Urothelium cell line (cell line): ENCODE measurements around the gene ITSN1.
"Not testable (repeated sequence)": the region's sequence is repeated elsewhere in the genome, so short reads cannot be mapped to it uniquely, and the experiment has no call there.

Experiments used
- DNase-seq: peaks from one replicate; pipeline ENCODE4 v3.0.0; 2011; ENCODE audit warnings: low spot score, mixed read lengths
- FAIRE-seq: peaks from 2 replicates; lab custom pipeline; 2011; peaks lifted over from hg19 to GRCh38; lab: Jason Lieb, UNC

ITSN1 gene

DNA sequence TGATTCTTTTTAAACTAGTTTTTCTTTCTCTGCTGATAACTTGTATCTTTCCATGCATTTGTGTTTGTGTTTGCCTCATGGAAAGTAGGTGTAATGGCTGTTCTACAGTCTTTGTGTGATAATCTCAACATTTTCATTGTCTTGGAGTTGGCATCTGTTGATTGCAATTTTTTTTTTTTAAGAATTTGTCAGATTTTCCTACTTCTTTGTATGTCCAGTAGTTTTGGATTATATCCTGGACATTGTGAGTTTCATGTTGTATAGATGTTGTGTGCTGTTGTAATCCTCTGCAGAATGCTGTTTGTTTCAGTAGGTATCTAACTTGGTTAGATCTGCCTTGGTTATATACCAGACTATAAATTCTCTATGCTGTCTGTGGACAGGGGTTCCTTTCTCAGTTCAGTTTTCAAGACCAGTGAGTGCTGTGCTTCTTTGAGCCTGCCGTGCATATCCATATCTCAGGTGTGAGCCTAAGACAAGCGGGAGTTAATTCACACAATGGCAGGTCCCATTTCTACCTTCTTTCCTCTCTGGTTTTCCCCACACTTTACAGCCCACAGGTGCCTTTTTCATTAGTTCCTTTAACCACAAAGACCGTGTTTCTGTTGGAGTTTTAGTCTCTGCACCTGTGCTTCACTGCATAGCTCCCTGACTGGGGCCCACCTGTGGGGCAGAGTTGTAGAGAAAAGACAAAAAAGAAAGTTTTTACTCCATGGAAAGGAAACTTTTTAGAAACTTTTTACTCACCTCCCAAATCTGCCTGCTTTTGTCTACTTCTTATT is 69.9 kb downstream of the ITSN1 start:
- FAIRE-seq, result no peak

DNA sequence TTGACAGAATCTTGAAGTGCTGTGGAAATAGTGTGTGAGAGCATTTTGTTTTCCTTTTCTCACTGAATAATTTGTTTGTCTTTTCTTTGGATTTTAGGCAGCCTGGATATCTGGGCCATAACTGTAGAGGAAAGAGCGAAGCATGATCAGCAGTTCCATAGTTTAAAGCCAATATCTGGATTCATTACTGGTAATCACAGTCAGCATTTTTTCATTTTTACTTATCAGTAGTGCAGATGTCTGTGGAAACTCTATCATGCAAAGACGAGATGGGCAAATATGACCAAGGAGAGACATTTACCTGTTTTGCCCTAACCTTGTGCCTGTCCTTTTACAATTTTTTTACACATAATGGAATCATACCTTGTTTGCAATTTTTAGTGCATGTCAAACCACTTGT is 78.8 kb downstream of the ITSN1 start:
- no peak for DNase-seq
- no peak for FAIRE-seq

More for the DNA sequence above, 69.9 kb downstream of the ITSN1 start:
- DNase-seq, result no peak

DNA sequence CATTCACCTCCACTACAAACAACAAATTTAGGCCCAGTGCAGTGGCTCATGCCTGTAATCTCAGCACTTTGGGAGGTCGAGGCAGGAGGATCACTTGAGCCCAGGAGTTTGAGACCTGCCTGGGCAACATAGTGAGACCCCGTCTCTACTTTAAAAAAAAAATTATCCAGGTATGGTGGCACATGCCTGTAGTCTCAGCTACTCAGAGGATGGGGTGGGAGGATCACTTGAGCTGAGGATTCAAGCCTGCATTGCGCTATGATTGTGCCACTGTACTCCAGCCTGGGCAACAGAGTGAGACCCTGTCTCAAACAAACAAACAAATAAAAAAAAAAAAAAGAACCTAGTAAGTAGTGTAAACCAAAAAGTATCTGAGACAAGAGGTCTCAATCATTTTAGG is 86.8 kb downstream of the ITSN1 start:
- FAIRE-seq, DNase-seq: not testable (repeated sequence)

DNA sequence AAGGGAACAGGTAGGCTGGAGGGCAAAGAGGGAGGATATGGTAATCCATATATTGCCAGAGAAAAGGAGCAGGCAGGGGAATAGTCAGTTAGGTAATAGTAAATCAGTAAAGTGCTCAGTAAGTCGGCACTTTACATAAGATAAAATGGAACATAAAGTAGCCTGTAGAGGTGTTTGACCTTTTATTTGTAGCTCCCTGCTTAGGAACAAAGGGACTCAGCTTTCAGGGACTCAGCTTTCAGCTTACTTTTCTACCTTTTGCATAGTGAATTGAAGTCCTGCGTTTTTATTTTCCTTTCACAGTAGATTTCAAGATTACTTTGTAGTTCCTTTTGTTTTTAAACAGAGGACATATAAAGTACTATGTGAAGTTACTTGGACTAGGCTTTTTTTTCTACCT is 87.3 kb downstream of the ITSN1 start:
- DNase-seq, result no peak

DNA sequence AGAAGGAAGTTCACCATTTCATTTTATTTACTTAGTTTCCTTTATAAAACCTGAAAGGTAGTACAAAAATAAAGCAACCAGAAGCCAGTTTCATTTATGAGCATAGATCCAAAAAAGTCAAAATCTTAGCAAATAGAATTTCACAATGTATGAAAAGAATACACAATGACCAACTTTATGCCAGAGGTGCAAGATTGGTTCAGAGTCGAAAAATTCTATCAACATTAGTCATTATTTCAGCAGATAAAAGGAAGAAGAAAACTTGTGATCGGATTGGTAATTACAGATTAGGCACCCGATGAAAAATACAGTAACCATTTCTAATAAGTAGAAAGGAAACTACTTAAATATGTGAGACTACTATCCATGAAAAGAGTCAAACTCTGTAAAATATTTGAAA is 89.1 kb downstream of the ITSN1 start:
- FAIRE-seq, result no peak
- DNase-seq, result no peak

More for the DNA sequence above, 87.3 kb downstream of the ITSN1 start:
- FAIRE-seq, result no peak

DNA sequence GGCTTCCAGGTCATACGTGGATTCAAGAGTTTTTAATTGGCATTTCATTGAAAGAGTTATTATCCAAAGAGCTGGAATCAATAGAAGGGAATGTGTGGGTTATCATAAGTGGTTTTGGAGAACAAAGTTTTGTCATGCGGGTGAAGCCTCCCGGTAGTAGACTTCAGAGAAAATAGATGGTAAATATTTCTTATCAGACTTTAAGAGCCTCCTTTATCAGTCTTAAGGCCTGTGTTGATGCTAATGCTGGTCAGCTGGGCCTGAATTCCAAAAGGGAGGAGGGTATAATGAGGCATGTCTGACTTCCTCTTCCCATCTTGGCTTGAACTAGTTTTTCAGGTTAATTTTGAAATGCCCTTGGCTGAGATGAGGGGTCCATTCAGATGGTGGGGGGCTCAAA is 89.7 kb downstream of the ITSN1 start:
- DNase-seq (no peak), FAIRE-seq (no peak)

DNA sequence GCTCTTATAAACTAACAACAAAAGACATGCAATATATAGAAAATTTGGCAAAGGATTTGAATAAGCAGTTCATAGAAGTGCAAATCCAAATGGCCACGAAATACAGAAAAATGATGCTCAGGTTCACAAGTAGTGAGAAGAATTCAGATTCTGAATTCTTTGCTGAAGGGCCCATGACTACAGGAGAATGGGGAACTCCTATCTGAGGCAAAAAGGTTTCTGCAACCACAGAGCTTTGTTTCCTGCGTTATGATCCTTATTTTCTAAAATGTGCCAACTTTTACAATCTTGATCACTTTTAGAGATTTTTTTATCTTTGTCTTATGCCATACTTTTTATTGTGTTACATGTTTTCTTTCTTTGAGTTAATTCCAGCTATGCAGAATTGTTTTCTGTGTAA is 91.3 kb downstream of the ITSN1 start:
- DNase-seq (no peak), FAIRE-seq (no peak)

DNA sequence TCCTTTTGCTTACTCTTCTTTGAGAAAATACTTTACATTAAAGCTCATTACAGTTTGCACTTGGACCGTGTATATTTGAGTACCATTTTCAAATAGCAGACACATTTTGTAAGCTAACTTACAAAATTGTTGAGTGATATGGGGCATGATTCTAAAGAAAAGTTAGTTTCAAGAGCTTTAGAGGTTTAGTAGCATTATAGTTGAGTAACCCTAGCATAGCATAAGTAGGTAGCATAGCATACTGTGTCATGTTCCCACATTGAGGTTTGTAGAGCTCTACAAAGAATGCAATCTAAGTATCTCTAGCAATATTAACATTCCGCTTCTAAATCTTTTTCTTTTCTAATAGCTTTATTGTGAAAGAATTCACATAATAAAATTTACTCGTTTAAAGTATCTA is 92.0 kb downstream of the ITSN1 start:
- no peak for DNase-seq
- FAIRE-seq, result no peak

DNA sequence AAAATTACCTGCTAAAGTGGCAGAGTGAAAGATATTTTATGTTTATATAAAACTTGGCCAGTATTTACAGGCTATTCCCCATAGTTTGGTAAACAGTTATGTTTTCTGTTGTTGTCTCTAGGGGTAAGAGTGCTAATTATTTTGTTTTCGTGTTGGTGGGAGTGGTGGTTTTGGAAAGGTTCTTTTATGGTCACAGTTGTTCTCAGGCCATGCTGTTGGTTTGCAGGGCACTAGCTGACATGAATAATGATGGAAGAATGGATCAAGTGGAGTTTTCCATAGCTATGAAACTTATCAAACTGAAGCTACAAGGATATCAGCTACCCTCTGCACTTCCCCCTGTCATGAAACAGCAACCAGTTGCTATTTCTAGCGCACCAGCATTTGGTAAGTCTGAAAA is 92.5 kb downstream of the ITSN1 start:
- FAIRE-seq (no peak), DNase-seq (no peak)

DNA sequence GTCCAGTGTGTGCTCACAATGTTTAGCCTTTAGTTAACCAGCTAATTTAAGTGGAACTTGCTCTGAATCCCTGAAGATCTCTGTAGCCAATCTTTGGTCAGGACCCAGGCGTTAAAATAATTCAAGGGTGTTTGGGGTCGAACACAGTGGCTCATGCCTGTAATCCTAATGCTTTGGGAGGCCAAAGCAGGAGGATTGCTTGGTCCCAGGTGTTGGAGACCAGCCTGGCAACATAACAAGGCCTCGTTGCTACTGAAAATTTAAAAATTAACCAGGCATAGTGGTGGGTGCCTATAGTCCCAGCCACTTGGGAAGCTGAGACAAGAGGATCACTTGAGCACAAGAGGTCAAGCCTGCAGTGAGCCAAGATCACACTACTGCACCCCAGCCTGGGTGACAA is 94.3 kb downstream of the ITSN1 start:
- no peak for DNase-seq
- FAIRE-seq, result no peak

DNA sequence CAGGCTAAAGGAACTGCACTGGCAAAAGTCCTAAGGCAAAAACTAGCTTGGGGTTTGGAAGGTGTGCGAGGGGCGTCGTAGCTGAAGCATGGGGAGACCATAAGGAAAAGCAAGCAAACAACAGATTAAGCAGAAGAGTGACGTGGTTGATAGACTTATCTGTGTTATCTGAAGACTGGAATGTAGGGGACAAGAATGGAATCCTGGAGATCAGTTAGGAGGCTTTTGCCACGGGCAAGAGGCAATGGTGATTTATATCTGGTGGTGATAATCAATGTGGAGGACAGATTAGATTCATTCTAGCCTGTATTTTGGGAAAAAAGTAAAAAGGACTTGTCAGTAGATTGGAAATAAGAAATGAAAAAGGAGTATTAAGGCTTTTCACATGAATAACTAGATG is 97.4 kb downstream of the ITSN1 start:
- DNase-seq, result no peak
- no peak for FAIRE-seq

DNA sequence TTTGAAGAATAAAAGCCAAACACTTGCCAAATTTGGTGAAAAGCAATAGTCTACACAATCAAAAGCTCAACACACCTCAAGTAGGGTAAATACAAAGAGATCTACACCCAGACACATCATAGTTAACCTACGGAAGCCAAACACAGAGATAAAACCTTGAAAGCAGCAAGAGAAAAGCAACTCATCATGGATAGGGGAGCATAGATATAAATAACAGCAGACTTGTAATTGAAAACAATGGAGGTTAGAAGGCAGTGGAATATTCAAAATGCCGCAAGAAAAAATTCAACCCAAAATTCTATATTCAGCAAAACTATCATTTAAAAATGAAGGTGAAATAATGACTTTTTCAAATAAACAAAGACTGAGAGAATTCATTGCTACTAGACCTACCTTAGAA is 105.1 kb downstream of the ITSN1 start:
- no peak for DNase-seq
- no peak for FAIRE-seq

DNA sequence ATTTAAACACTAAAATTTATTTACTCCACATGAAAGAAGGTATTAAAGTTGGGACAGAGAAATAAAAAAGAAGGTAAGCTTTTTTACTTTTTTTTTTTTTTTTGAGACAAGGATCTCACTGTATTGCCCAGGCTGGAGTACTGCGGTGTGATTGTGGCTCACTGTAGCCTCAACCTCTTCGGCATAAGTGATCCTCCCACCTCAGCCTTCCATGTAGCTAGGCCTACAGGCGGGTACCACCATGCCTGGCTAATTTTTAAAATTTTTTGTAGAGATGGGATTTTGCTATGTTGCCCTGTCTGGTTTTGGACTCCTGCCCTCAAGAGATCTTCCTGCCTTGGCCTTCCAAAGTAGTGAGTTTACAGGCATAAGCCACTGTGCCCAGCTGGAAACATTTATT is 106.6 kb downstream of the ITSN1 start:
- FAIRE-seq (no peak), DNase-seq (no peak)

DNA sequence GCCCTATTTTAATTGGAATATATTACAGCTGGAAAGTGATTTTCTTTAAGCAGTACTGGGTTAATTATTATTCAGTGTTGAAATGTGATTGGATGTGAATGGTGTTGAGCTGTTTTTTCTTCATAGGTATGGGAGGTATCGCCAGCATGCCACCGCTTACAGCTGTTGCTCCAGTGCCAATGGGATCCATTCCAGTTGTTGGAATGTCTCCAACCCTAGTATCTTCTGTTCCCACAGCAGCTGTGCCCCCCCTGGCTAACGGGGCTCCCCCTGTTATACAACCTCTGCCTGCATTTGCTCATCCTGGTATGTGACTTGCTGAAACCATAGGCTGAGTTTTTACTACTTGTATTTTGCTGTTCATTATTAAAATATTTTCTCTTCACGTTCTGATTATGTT is 107.7 kb downstream of the ITSN1 start:
- no peak for DNase-seq
- FAIRE-seq, result no peak

DNA sequence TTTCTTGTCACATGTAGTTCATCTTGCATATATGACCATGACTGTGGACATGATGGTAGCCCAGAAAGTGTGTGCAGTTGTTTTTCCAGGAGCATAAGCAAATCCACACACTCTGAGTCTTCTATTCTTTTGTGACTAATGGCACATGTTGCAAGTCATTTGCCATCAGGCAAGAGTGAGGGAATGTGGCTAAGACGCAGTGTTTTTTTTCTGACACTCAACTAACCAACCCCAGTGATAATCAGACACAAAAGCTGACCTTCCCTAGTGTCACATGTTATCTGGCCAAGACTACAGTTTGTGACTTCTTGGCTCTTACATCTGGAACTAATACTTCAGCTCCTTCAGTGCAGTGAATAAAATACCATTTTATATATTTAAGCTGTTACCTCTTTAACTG is 108.8 kb downstream of the ITSN1 start:
- DNase-seq, result no peak
- FAIRE-seq, result no peak

DNA sequence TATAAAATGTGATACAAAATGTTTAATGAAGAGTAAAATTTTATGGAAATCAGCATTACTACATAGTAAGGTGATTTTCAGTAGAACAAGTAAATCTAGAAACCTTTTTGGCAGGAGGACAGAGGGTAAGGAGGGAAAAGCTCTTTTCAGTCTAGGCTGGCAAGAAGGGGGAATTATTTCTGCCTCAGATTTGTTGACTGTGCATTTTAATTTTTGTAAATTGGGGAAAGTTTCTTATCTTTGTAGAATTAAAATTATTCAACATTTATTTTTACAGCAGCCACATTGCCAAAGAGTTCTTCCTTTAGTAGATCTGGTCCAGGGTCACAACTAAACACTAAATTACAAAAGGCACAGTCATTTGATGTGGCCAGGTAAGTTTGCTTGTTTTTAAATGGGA is 109.2 kb downstream of the ITSN1 start:
- FAIRE-seq, result no peak
- no peak for DNase-seq

DNA sequence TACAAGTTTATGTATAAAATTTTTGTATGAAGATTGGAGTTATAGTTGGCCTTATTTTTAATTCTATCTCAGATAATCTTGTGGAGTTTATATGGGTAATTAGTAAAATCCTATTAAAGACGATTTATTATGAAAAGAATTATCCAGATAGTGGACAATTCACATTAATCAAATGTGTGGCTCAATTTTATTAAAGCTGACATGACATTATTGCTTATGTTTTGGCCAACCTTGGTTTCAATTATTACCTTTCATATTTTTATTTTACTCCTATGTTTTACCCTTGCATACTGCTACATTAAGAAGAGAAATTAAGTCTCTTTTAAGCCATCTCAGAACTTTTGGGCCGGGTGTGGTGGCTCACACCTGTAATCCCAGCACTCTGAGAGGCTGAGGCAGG is 110.0 kb downstream of the ITSN1 start:
- FAIRE-seq (no peak), DNase-seq (no peak)

DNA sequence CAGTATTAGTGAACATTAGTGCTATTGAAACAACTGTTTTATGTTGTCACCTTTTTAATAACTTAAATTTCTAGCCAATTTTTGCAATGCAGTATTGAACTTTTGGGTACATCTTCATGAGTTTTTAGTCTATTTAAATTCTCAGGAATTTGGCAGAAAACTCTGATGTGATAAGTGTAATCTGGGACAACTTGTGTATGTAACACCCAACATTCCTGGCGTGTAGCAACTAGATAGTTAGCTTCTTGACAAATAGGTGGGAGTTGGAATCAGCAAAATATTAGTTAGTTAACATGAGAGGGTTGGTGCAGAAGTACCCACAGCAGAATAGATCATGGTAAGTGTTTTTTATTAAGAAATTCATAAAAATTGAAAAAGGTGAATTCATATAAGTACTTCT is 111.6 kb downstream of the ITSN1 start:
- FAIRE-seq, result no peak
- no peak for DNase-seq

DNA sequence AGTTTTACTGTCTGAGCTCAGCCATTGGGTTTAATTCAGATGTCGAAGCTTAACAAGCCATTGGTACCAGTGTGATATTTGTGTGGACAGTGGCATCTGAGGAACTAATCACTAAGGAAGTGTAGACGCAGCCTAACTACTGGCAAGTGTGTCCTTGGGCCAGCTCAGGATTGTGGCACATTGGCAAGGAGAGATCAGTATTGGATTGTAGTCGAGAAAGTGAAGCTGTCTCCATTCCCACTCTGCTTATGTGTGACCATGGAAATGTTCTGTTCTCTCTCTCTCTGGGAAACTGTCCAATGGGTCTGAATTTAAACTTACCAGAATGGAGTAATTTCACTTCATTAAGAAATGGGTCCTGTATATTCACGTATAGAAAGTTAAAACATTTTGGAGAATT is 112.2 kb downstream of the ITSN1 start:
- no peak for FAIRE-seq

DNA sequence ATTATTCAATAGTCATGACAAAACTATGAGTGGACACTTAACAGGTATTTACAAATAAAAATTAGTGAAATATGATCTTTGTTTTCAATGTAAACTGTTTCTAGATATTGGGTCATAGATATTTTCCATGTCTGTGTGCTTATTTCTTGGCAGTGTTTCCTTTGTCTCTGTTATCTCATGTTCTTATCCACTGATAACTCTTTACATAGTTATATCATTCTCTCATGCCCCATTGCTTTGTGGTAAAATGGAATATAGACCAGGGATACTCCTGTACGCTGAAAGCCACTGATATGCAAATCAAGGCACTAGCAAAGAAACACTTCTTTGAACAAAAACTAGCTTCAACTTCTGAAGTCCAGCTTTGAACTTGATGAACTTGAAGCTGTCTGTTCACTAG is 113.1 kb downstream of the ITSN1 start:
- FAIRE-seq (no peak), DNase-seq (no peak)

More for the DNA sequence above, 112.2 kb downstream of the ITSN1 start:
- no peak for DNase-seq

DNA sequence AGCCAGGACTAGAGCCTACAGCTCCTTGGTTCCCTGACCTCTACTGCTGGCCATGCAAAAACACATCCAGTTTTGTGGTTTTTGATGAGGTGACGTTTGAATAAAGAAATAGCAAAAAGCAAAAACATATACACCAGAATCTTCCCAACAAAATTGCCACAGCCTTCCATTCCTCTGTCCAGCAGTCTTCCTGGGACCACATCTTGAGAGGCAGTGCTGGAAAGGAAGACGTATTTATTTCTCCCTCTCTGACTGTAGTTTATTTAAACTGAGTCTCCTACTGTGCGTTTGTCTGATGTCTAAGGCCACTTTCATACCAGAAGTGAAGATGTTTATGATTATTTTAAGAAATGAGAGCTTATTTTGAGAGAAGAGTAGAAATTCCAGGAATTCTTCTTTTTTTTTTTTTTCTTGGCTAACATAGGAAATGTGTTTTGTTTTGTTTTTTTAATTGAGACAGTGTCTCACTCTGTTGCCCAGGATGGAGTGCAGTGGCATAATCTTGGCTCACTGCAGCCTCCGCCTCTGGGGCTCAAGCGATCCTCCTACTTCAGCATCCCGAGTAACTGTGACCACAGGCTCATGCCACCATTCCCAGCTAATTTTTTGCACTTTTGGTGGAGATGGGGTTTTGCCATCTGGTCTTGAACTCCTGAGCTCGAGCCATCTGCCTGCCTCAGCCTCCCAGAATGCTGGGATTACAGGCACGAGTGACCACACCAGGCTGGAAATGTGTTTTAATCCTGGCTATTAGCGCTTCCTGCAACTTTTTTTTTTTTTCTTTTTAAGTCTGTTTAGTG is 118.5 kb downstream of the ITSN1 start:
- FAIRE-seq (no peak), DNase-seq (peak; percentile 14)

DNA sequence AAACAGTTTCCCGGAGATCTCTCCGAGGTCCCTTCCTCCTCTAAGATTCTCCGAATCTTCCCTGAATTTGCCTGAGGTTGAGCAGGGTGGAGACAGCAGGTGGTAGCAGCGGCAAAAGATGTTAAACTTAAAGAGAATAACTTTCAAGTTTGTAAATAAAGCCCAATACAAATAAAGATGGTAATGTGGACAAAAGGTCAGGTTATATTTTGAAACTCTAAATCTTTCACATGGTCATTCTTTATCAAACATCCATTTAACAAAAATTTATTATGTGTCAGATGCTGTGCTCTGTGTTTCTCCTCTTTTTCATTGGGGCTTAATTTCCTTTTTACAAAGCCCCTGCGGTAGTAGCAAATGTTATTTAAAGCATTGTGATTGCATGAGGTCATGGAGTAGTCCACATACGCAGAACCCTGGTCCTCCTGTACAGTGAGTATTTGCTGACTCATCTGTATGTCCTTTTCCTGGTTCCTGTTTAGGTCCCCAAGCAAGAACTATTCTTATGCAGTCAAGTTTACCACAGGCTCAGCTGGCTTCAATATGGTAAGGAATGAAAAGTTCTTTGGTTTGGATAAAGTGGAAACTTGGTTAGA is 119.2 kb downstream of the ITSN1 start:
- peak; percentile 85 for DNase-seq
- no peak for FAIRE-seq
